GM23248 (cell line): Measurements from ENCODE around the gene EPS8L1. TPM values are rescaled to one million over a fixed set of nuclear protein-coding genes. Genes with fewer than 3 reads are reported as not detected.
"Not testable (repeated sequence)": the region's sequence is repeated elsewhere in the genome, so short reads cannot be mapped to it uniquely, and the experiment has no call there.

ENCODE experiments used
- DNase-seq: peaks from one replicate; pipeline ENCODE4 v3.0.0-alpha.2; 2015
- H2AFZ ChIP-seq: fragments of 200-600 bp; sonication (generic); 2 replicates; pipeline ENCODE4 v1.6.1; 2016; ENCODE audit warnings: antibody characterized with exemption
- H3F3A ChIP-seq: fragments of 200-600 bp; sonication (generic); 2 replicates; pipeline ENCODE4 v1.6.1; 2016; ENCODE audit warnings: mild to moderate bottlenecking, antibody characterized with exemption, mixed run types; ENCODE audit not compliant: insufficient read depth
- H3K27ac ChIP-seq: fragments of 200-600 bp; sonication (generic); 2 replicates; pipeline ENCODE4 v1.5.1; 2016; ENCODE audit warnings: mild to moderate bottlenecking
- H3K27me3 ChIP-seq: fragments of 200-600 bp; sonication (generic); replicated peaks from 2 replicates; pipeline ENCODE4 v1.6.1; 2016; ENCODE audit warnings: mild to moderate bottlenecking; ENCODE audit not compliant: insufficient read depth
- H3K36me3 ChIP-seq: fragments of 200-600 bp; sonication (generic); 2 replicates; pipeline ENCODE4 v1.6.1; 2016; ENCODE audit warnings: low read depth, mild to moderate bottlenecking
- H3K4me1 ChIP-seq: fragments of 200-600 bp; sonication (generic); 2 replicates; pipeline ENCODE4 v1.6.1; 2016; ENCODE audit warnings: mild to moderate bottlenecking; ENCODE audit not compliant: insufficient read depth
- H3K4me2 ChIP-seq: fragments of 200-600 bp; sonication (generic); one replicate; pipeline ENCODE4 v1.6.1; 2016; ENCODE audit warnings: mild to moderate bottlenecking; ENCODE audit not compliant: unreplicated experiment
- H3K4me3 ChIP-seq: fragments of 200-600 bp; sonication (generic); 2 replicates; pipeline ENCODE4 v1.5.1; 2016; ENCODE audit warnings: mild to moderate bottlenecking
- H3K79me2 ChIP-seq: fragments of 200-600 bp; sonication (generic); 2 replicates; pipeline ENCODE4 v1.6.1; 2016; ENCODE audit warnings: mild to moderate bottlenecking; ENCODE audit not compliant: insufficient read depth
- H3K9ac ChIP-seq: fragments of 200-600 bp; sonication (generic); 2 replicates; pipeline ENCODE4 v1.6.1; 2016; ENCODE audit warnings: mild to moderate bottlenecking
- H3K9me2 ChIP-seq: fragments of 200-600 bp; sonication (generic); 2 replicates; pipeline ENCODE4 v1.6.1; 2016; ENCODE audit warnings: mixed run types, mild to moderate bottlenecking, moderate library complexity; ENCODE audit not compliant: insufficient read depth
- H3K9me3 ChIP-seq: fragments of 200-600 bp; sonication (generic); one replicate; pipeline ENCODE4 v1.6.1; 2017; ENCODE audit warnings: low read depth
- H4K20me1 ChIP-seq: fragments of 200-600 bp; sonication (generic); 2 replicates; pipeline ENCODE4 v1.6.0; 2016; ENCODE audit not compliant: insufficient read depth
- EZH2 ChIP-seq: fragments of 200-600 bp; sonication (generic); IDR thresholded peaks from 2 replicates; pipeline ENCODE4 v1.6.1; 2018; ENCODE audit warnings: antibody characterized with exemption, mild to moderate bottlenecking; ENCODE audit not compliant: insufficient read depth, poor library complexity, severe bottlenecking
- EZH2phosphoT487 ChIP-seq: fragments of 200-600 bp; sonication (generic); IDR thresholded peaks from 2 replicates; pipeline ENCODE4 v1.6.1; 2018; ENCODE audit warnings: antibody characterized with exemption, moderate library complexity, mild to moderate bottlenecking, low read depth; ENCODE audit not compliant: insufficient read depth
- WGBS, 2 experiments: methylation state at CpG; one replicate each; pipeline ENCODE4 v1.1.6; 2015 to 2017; ENCODE audit warnings: low lambda C conversion rate in 2 of 2, low coverage in 1 of 2; ENCODE audit errors: missing lambda C conversion rate in 2 of 2; 5-methylcytosine and 5-hydroxymethylcytosine counted together
- in situ Hi-C: fragments of 300-500 bp; cut with MboI; formaldehyde crosslinking; loops from 2 replicates; pipeline ENCODE4 v1.15.0; 2020
- polyA plus RNA-seq: library from polyadenylated mRNA; unstranded; fragments of >200 nt; fragmentation: Nextera tagmentation; extraction: Ambion mirVana; gene quantifications from 2 replicates; pipeline ENCODE4 v1.2.1, GENCODE V29; 2016
- total RNA-seq: library from RNA; depleted of rRNA; stranded (reverse); fragments of >200 nt; shearing (Covaris generic); gene quantifications from 2 replicates; pipeline ENCODE4 v1.2.3, GENCODE V29; 2014

EPS8L1 gene
- total and polyA plus RNA-seq, 2 experiments from 2014 or later, result 0.76 to 1.1 TPM

- Histone ChIP-seq H2AFZ (peak within 1 kb of the TSS; percentile 96), H3K9me3 (no peaks in the 10 kb centered on the region), H3K79me2 (peaks cover 6% of the 10 kb centered on the region; the same call in 1 of the 2 replicates), H3K4me3 (peak within 1 kb of the TSS; percentile 75), H3F3A (no peaks in the 10 kb centered on the region), H3K27me3 (no peaks in the 10 kb centered on the region), H3K27ac (no peak within 1 kb of the TSS), H3K9me2 (no peaks in the 10 kb centered on the region), H3K4me1 (no peaks in the 10 kb centered on the region; the same call in 1 of the 2 replicates), H3K36me3 (no peaks in the 10 kb centered on the region), H3K4me2 (peak within 1 kb of the TSS; percentile 68), H4K20me1 (no peaks in the 10 kb centered on the region), H3K9ac (peak within 1 kb of the TSS; percentile 72)
- TF ChIP-seq EZH2phosphoT487 (no peak), EZH2 (no peak)
- in situ Hi-C loops, result no loop called here
- peak; percentile 98 for DNase-seq
- 2 to 4% methylated on average over 51 to 59 of the region's 70 CpGs for WGBS, 2 experiments
Observed at GRCh38 chr19:55062735-55063491, 12.8 kb upstream of the EPS8L1 start, which contains the start of gene RDH13. Gene RDH13, minus strand, starts transcription at chr19:55063148. Its CDS starts 116 bp downstream, at chr19:55063032.

- Histone ChIP-seq H3K9me2 (no peaks in the 10 kb centered on the region), H3K27me3 (no peaks in the 10 kb centered on the region; the same call in 1 of the 2 replicates), H3K27ac (no peak overlapping the region), H4K20me1 (no peaks in the 10 kb centered on the region), H2AFZ (0 out of 2 replicates have a peak overlapping the region, but pooled peaks have one; percentile 1), H3K79me2 (peaks cover 6% of the 10 kb centered on the region; the same call in 1 of the 2 replicates), H3K4me2 (peak overlapping the region; percentile 50), H3F3A (no peaks in the 10 kb centered on the region), H3K36me3 (no peaks in the 10 kb centered on the region), H3K4me1 (no peaks in the 10 kb centered on the region; the same call in 1 of the 2 replicates), H3K4me3 (peak overlapping the region; percentile 75; the same call in 1 of the 2 replicates), H3K9ac (no peak overlapping the region), H3K9me3 (no peaks in the 10 kb centered on the region)
- 63 to 76% methylated on average over 3 of the region's 3 CpGs for WGBS, 2 experiments
- DNase-seq, result no peak
- in situ Hi-C loops, result no loop called here
- TF ChIP-seq EZH2 (no peak), EZH2phosphoT487 (no peak)
Observed at GRCh38 chr19:55063492-55063843, 12.2 kb upstream of the EPS8L1 start.

- in situ Hi-C loops, result not testable (repeated sequence)
- 63 to 68% methylated on average over 9 of the region's 9 CpGs for WGBS, 2 experiments
Observed at GRCh38 chr19:55065516-55065915, 10.2 kb upstream of the EPS8L1 start.

GRCh38 chr19:55066107-55066709 is 9.5 kb upstream of the EPS8L1 start:
- no peak overlapping the region for H3K9ac ChIP-seq
- in situ Hi-C loops, result no loop called here
- no peaks in the 10 kb centered on the region for H3K9me2 ChIP-seq
- H3K79me2 ChIP-seq, result peaks cover 6% of the 10 kb centered on the region; the same call in 1 of the 2 replicates
- H3K9me3 ChIP-seq, result no peaks in the 10 kb centered on the region
- DNase-seq, result peak; percentile 23
- peaks cover 11% of the 10 kb centered on the region for H3K27me3 ChIP-seq
- H3K36me3 ChIP-seq, result no peaks in the 10 kb centered on the region
- H2AFZ ChIP-seq, result no peak overlapping the region
- no peak overlapping the region for H3K27ac ChIP-seq
- H4K20me1 ChIP-seq, result no peaks in the 10 kb centered on the region
- H3F3A ChIP-seq, result no peaks in the 10 kb centered on the region
- 4 to 7% methylated on average over 2 of the region's 2 CpGs for WGBS, 2 experiments
- H3K4me3 ChIP-seq, result no peak overlapping the region
- H3K4me2 ChIP-seq, result no peak overlapping the region
- TF ChIP-seq EZH2phosphoT487 (no peak), EZH2 (no peak)
- H3K4me1 ChIP-seq, result peaks cover 5% of the 10 kb centered on the region; the same call in 1 of the 2 replicates

More at GRCh38 chr19:55065516-55065915, 10.2 kb upstream of the EPS8L1 start:
- H4K20me1 ChIP-seq, H3K27ac ChIP-seq, H3K4me2 ChIP-seq, H3K36me3 ChIP-seq, H3K79me2 ChIP-seq, H3K9me3 ChIP-seq, H3K4me3 ChIP-seq, DNase-seq, H3K9me2 ChIP-seq, H3K9ac ChIP-seq, H3F3A ChIP-seq, H2AFZ ChIP-seq, H3K4me1 ChIP-seq: not testable (repeated sequence)
- H3K27me3 ChIP-seq, result peaks cover 11% of the 10 kb centered on the region
